Suppressor macrophage treated with lipopolysaccharide for 4 hours (primary cell): ENCODE measurements around the gene RPA3.

Experiments used
- DNase-seq: peaks from one replicate; pipeline ENCODE4 v3.0.0-alpha.2; 2020

The RPA3 gene

GRCh38 chr7:7650682-7651206 lies 67.7 kb downstream of the RPA3 start:
- no peak for DNase-seq

GRCh38 chr7:7647495-7648036 lies 70.8 kb downstream of the RPA3 start:
- no peak for DNase-seq

- DNase-seq = no peak
Measured at GRCh38 chr7:7642081-7642480, 76.3 kb downstream of the RPA3 start.

- peak; percentile 3 for DNase-seq
Measured at GRCh38 chr7:7641129-7641663, 77.2 kb downstream of the RPA3 start.

GRCh38 chr7:7640221-7641128 lies 77.9 kb downstream of the RPA3 start, which contains the start of gene UMAD1:
Gene UMAD1, plus strand, starts transcription at chr7:7640752. Its CDS starts 32,620 bp downstream, at chr7:7673372.
- DNase-seq = peak; percentile 99

GRCh38 chr7:7639847-7640220 lies 78.6 kb downstream of the RPA3 start:
- DNase-seq = peak; percentile 14

GRCh38 chr7:7639421-7639820 lies 79.0 kb downstream of the RPA3 start:
- DNase-seq = peak; percentile 12

- DNase-seq = no peak
Measured at GRCh38 chr7:7630626-7631329, 87.6 kb downstream of the RPA3 start.

GRCh38 chr7:7628476-7628875 lies 89.9 kb downstream of the RPA3 start:
- DNase-seq = no peak

GRCh38 chr7:7620644-7621210 lies 97.7 kb downstream of the RPA3 start:
- DNase-seq = no peak

GRCh38 chr7:7620236-7620635 lies 98.2 kb downstream of the RPA3 start:
- DNase-seq = no peak

- no peak for DNase-seq
Measured at GRCh38 chr7:7618410-7618809, 100.0 kb downstream of the RPA3 start.

- no peak for DNase-seq
Measured at GRCh38 chr7:7617550-7617949, 100.9 kb downstream of the RPA3 start.

- DNase-seq = no peak
Measured at GRCh38 chr7:7614018-7614741, 104.2 kb downstream of the RPA3 start.

GRCh38 chr7:7613210-7613609 lies 105.2 kb downstream of the RPA3 start:
- no peak for DNase-seq

GRCh38 chr7:7612519-7612918 lies 105.9 kb downstream of the RPA3 start:
- DNase-seq = no peak

- no peak for DNase-seq
Measured at GRCh38 chr7:7609330-7609729, 109.1 kb downstream of the RPA3 start.

- DNase-seq = no peak
Measured at GRCh38 chr7:7607010-7607409, 111.4 kb downstream of the RPA3 start.

- DNase-seq = peak; percentile 70
Measured at GRCh38 chr7:7596176-7596575, 122.2 kb downstream of the RPA3 start.

GRCh38 chr7:7595451-7595850 lies 123.0 kb downstream of the RPA3 start:
- DNase-seq = peak; percentile 47
